ENCODE data around the gene KIF20A.
"Not testable (repeated sequence)": the region's sequence is repeated elsewhere in the genome, so short reads cannot be mapped to it uniquely, and the experiment has no call there.

Gene KIF20A

GRCh38 chr5:138188626-138189025 is 9.7 kb downstream of the KIF20A start:
- no peak for DNase-seq

DNA sequence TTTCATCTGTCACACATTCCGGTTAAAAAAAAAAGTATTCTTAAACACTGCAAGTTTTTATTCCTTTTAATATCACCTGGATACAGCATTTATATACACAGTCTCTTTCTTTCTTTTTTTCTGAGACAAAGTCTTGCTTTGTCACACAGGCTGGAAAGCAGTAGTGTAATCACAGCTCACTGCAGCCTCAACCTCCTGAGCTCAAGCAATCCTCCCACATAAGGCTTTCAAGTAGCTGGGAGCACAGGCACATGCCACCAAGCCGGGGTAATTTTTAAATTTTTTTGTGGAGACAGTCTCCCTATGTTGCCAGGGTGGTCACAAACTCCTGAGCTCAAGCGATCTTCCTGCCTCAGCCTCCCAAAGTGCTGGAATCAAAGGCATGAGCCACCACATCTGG is 13.9 kb downstream of the KIF20A start:
- no peak for DNase-seq

DNA sequence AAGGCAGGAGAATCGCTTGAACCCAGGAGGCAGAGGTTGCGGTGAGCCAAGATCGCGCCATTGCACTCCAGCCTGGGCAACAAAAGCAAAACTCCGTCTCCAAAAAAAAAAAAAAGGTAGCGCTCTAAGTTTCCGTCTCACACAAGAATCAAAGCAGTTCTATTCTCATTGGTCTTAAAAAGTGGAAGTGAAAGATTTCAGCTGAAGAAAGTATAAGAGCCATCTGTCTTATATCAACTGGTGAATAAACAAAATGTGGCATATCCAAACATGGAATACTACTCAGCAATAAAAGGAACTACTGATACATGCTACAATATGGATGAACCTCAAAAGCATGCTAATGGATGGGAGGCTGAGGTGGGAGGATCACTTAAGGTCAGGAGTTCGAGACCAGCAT is 14.9 kb downstream of the KIF20A start:
- DNase-seq: not testable (repeated sequence)

- DNase-seq: no peak
Observed at GRCh38 chr5:138210985-138211384, 32.1 kb downstream of the KIF20A start.

- DNase-seq: peak; percentile 3
Observed at GRCh38 chr5:138212828-138213160, 33.9 kb downstream of the KIF20A start.

DNA sequence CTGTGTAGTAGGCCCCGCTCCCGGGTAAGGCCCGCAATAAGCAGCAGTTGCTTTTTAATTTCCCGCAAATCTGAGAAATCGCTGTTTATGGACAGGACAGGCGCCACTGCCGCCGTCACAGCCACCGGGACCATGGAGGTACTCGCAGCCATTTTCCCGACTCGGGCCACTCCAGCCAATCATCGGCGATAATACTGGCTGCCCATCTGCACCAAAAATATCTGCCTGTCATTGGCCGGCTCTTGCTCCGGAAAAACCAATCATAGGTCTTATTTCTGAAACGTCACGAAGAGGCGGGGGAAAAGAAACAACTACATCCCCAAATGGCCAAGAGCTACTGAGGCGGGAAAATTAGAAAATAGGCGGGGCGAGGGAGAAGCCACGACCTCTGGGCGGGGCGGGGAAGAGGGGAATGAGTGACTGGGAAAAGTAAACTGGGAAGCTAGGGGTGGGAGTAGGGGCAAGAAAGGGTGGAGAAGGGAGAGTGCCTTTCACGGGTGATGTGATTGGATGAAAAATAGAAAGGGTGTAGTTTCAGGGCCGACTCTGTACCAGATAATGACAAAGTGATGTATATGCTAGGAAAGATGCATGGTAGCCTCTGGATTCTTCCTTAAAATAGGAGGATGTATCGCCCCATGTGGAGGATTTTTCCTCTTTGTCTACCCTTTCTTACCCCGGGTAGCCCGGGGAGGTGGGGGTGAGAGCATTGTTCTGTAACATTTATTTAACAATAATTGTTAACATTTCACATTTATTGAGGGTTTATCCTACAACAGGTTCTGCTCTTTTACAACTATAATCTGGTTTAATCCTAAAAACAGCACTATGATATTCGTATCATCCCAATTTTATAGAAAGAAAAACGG is 34.5 kb downstream of the KIF20A start, which contains the start of gene CDC23:
CDC23 (minus strand) TSS at position 163 of the 869 bp plus-strand sequence; CDS start at position 152, 11 bp downstream.
- peak; percentile 99 for DNase-seq

- no peak for DNase-seq
Observed at GRCh38 chr5:138216799-138217198, 37.9 kb downstream of the KIF20A start.

GRCh38 chr5:138223532-138223931 is 44.6 kb downstream of the KIF20A start:
- DNase-seq: no peak

DNA sequence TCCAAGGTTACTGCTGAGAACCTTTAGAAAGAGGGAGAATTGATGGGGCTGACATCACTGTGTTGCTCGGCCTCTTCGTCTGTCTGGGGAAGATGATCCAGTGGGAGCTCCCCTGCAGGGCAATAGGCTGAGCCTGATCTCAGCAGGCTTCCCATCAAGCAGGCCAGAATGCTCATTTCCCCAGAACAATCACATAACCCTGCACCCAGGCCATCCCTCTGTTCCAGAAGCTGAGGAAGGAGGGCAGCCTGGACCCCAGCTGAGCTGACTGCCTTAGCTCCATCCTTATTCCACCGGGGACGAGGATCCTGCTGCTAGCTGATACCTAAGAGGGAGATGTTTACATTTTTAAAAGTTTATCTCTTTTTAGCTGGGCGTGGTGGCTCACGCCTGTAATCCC is 45.8 kb downstream of the KIF20A start:
- no peak for DNase-seq

DNA sequence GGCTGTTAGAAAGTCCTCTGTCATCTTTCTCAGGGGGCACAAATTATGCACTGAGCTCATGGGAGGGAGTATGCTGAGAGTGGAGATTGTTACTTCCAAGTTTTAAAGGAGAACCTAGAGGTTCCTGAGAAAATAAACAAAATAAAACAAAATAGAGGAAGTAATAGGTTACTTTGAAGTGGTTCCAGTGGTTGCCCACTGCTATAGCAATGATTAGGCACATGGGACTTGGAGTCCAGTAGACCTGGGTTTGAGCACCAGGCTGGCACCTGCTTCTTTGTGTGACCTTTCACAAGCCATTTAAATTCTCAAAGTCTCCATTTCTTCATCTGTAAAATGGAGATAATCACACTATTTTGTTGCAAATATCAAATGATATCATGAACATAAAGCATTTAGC is 48.0 kb downstream of the KIF20A start:
- DNase-seq: no peak

DNA sequence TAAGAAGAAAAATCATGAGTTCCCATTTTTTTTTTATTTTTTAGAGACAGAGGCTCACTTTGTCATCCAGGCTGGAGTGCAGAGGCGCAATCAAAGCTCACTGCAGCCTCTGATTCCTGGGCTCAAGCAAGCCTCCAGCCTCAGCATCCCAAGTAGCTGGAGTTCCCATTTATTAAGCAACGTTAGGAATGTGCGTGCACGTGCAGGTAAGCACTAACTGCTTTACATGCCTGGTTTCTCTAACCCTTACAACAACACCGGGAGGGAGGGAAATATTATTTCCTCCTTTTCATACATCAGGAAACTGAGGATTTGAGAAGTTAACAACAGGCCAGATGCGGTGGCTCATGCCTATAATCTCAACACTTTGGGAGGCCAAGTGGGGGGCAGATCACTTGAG is 50.5 kb downstream of the KIF20A start:
- no peak for DNase-seq

DNA sequence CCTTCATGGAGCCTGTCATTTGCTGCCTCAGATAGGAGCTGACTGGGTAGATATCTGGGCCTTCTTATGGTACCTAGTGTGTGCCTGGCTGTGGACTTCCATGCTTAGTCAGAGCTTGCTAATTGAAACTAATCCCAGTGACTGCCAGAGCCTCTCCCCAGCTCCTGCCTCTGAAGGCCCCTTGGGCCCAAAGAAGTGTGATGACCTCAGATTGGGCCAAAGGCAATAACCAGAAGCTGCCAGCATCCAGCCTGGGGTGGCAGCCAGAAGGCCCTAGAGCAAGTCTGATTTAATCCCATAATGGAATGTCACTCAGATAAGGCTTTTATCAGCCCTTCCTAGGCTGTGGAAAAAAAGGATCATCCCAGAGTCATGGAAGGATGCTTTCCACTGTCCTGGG is 51.3 kb downstream of the KIF20A start:
- DNase-seq: peak; percentile 63

DNA sequence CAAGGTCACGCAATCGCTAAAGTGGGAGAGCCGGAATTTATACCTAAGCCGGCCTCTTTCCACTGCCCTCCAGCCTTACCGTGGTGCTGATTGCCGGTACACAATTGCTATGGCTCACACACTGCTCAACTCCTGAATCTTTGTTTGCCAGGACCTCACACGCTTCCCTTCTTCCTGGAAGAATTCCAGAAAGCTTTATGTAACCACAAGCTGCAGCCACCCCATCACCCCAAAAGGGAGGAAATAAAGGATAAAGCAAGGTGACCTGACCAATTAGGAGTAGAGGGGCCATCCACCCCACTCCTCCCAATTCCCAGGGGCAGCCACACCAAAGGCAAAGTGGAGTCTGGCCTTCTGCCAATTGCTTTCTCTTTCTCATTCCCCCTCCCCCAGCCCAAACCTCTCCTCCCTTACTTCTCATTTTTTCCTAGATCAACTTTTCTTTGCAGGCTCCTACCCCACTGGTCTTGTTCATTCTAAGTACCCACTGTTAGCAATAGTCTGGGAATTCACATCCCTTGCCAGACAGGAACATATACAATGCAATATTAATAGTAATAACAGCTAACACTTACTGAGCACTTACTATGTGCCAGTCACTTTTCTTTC is 52.2 kb downstream of the KIF20A start:
- DNase-seq: peak; percentile 80

GRCh38 chr5:138233280-138233679 is 54.4 kb downstream of the KIF20A start:
- DNase-seq: no peak

DNA sequence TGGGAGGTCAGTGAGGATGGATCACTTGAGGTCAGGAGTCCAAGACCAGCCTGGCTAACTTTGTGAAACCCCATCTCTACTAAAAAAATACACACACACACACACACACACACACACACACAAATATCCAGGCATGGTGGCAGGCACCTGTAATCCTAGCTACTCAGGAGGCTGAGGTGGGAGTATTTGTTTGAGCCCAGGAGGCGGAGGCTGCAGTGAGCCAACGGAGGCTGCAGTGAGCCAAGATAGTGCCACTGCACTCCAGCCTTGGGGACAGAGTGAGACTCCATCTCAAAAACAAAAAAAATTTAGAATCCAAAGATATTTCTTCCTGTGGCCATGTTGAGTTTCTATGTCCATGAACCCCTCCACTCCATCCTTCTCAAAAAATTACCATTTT is 55.7 kb downstream of the KIF20A start:
- DNase-seq: no peak
